Panc1 (cell line): ENCODE data around the gene NETO1. TPM values are rescaled to one million over a fixed set of nuclear protein-coding genes. Genes with fewer than 3 reads are reported as not detected.

Source experiments
- ATAC-seq: fragments of 200-7000 bp; cut with Tn5 transposase; 2 replicates; pipeline ENCODE4 v1.9.1; 2020; ENCODE audit warnings: mild to moderate bottlenecking, moderate library complexity
- BruUV-seq: library from RNA; stranded (reverse); fragments of 400-500 nt; replicated peaks from 2 replicates; lab custom pipeline; 2021; lab: Mats Ljungman, UMichigan
- CTCF ChIA-PET: fragments of 300-600 bp; sonication (Branson Sonifier 250); formaldehyde crosslinking; loops from one replicate; lab custom pipeline; 2022; ENCODE audit warnings: antibody characterized with exemption; lab: Charles Lee
- POLR2A ChIA-PET: fragments of 300-600 bp; sonication (Branson Sonifier 250); formaldehyde crosslinking; loops from one replicate; lab custom pipeline; 2022; ENCODE audit warnings: antibody characterized with exemption; lab: Charles Lee
- DNase-seq: peaks from one replicate; pipeline ENCODE4 v3.0.0-alpha.2; 2010; ENCODE audit warnings: low read depth, low spot score
- H3K27ac ChIP-seq: 2 replicates; pipeline ENCODE4 v1.5.1; 2011; ENCODE audit warnings: mild to moderate bottlenecking, low read length, inconsistent platforms
- H3K27me3 ChIP-seq: fragments of 200-500 bp; sonication (Bioruptor generic); 2 replicates; pipeline ENCODE4 v1.6.0; 2014; ENCODE audit warnings: low read length, inconsistent platforms; ENCODE audit not compliant: control insufficient read depth, insufficient read depth
- H3K36me3 ChIP-seq: fragments of 200-500 bp; sonication (Bioruptor generic); 2 replicates; pipeline ENCODE4 v1.5.1; 2014; ENCODE audit warnings: inconsistent platforms, mild to moderate bottlenecking, low read length, moderate library complexity; ENCODE audit not compliant: control insufficient read depth, insufficient read depth
- H3K4me1 ChIP-seq: 2 replicates; pipeline ENCODE4 v1.5.1; 2011; ENCODE audit warnings: inconsistent platforms, mild to moderate bottlenecking, low read length, moderate library complexity; ENCODE audit not compliant: control insufficient read depth, insufficient read depth
- H3K4me3 ChIP-seq, 2 experiments: 2 replicates each; pipeline ENCODE4 v1.5.1; 2011 to 2012; ENCODE audit warnings: low read depth in 2 of 2, low read length in 2 of 2, mild to moderate bottlenecking in 2 of 2, inconsistent platforms in 1 of 2, moderate library complexity in 1 of 2
- H3K9me3 ChIP-seq: fragments of 200-500 bp; sonication (Bioruptor generic); 2 replicates; pipeline ENCODE4 v1.5.1; 2014; ENCODE audit warnings: low read depth, mild to moderate bottlenecking, inconsistent platforms, low read length, moderate library complexity; ENCODE audit not compliant: control insufficient read depth, insufficient read depth
- CTCF ChIP-seq: fragments of 450-650 bp; IDR thresholded peaks from 2 replicates; pipeline ENCODE4 v1.5.1; 2017; ENCODE audit warnings: mild to moderate bottlenecking
- POLR2AphosphoS5 ChIP-seq: IDR thresholded peaks from 2 replicates; pipeline ENCODE4 v1.6.1; 2012; ENCODE audit warnings: mild to moderate bottlenecking, low read depth, low read length, moderate library complexity
- REST ChIP-seq, 2 experiments: IDR thresholded peaks; 2 replicates each; pipeline ENCODE4 v1.6.1; 2011 to 2012; ENCODE audit warnings: low read depth in 2 of 2, control low read depth in 1 of 2, low read length in 1 of 2, mild to moderate bottlenecking in 1 of 2, moderate library complexity in 1 of 2; ENCODE audit not compliant: insufficient read depth in 1 of 2
- SIN3A ChIP-seq: IDR thresholded peaks from 2 replicates; pipeline ENCODE4 v1.6.1; 2012; ENCODE audit warnings: low read depth, mild to moderate bottlenecking, low read length, moderate library complexity, borderline replicate concordance; ENCODE audit not compliant: insufficient read depth
- TCF7L2 ChIP-seq: IDR thresholded peaks from 2 replicates; pipeline ENCODE4 v1.6.1; 2011; ENCODE audit warnings: mild to moderate bottlenecking, low read depth, low read length, inconsistent platforms
- in situ Hi-C: cut with HindIII; loops from 2 replicates; pipeline ENCODE4 v1.10.0; 2016; ENCODE audit warnings: low sequenced_read_pairs, low pct_unique_long_range_greater_than_20kb
- intact Hi-C: fragments of 100-400 bp; cut with micrococcal nuclease; formaldehyde crosslinking; loops from one replicate; pipeline ENCODE4 v1.10.0; 2022; ENCODE audit not compliant: unreplicated experiment
- total RNA-seq: library from RNA; stranded (reverse); gene quantifications from one replicate; pipeline ENCODE4 v1.2.1, GENCODE V29; 2021; ENCODE audit not compliant: unreplicated experiment

The NETO1 gene
- total RNA-seq, 1 experiment from 2014 or later: not detected

- Histone ChIP-seq H3K4me3 (no peak overlapping the region), H3K36me3 (no peaks in the 10 kb centered on the region), H3K27ac (no peak overlapping the region), H3K9me3 (no peaks in the 10 kb centered on the region), H3K27me3 (no peaks in the 10 kb centered on the region), H3K4me1 (no peaks in the 10 kb centered on the region)
- TF ChIP-seq REST (IDR thresholded peaks at IDR 0.05; ENCODE audit: insufficient read depth in 1 of 2, low read depth in 2 of 2, low read length in 1 of 2) (no peak), TCF7L2 (no peak), POLR2AphosphoS5 (no peak), CTCF (no peak), SIN3A (no peak)
- intact Hi-C loops: no loop called here
- in situ Hi-C loops: no loop called here
- ATAC-seq: no peak
- POLR2A ChIA-PET: no interaction called here
- no TSS peak for BruUV-seq
- CTCF ChIA-PET: no interaction called here
- DNase-seq: no peak
These were observed 918 bp upstream of the NETO1 start for GRCh38 chr18:72868585-72869225.

GRCh38 chr18:72866901-72867745 lies 664 bp downstream of the NETO1 start:
- TF ChIP-seq SIN3A (no peak), REST (IDR thresholded peaks at IDR 0.05; ENCODE audit: insufficient read depth in 1 of 2, low read depth in 2 of 2, low read length in 1 of 2) (no peak), CTCF (no peak), POLR2AphosphoS5 (no peak), TCF7L2 (no peak)
- Histone ChIP-seq H3K4me1 (no peaks in the 10 kb centered on the region), H3K36me3 (no peaks in the 10 kb centered on the region), H3K27ac (no peak overlapping the region), H3K27me3 (no peaks in the 10 kb centered on the region), H3K4me3 (no peak overlapping the region), H3K9me3 (no peaks in the 10 kb centered on the region)
- BruUV-seq: no TSS peak
- DNase-seq: no peak
- CTCF ChIA-PET: no interaction called here
- in situ Hi-C loops: no loop called here
- intact Hi-C loops: no loop called here
- POLR2A ChIA-PET: no interaction called here
- no peak for ATAC-seq
